RWPE1 (cell line): Measurements from ENCODE around the gene ANTXRL.
"Not testable (repeated sequence)": the region's sequence is repeated elsewhere in the genome, so short reads cannot be mapped to it uniquely, and the experiment has no call there.

Experiments
- CTCF ChIA-PET: fragments of 350-600 bp; sonication (Branson Sonifier 250); formaldehyde crosslinking; extraction: SDS; loops from one replicate; lab custom pipeline; 2021; lab: Yijun Ruan, JAX
- POLR2A ChIA-PET: fragments of 400-600 bp; formaldehyde crosslinking; extraction: SDS; loops from one replicate; lab custom pipeline; 2020; ENCODE audit warnings: antibody characterized with exemption; ENCODE audit not compliant: low non-redundant PET; lab: Yijun Ruan, JAX
- DNase-seq: peaks from one replicate; pipeline ENCODE4 v3.0.0; 2012; ENCODE audit warnings: low spot score
- H3K27ac ChIP-seq: fragments of 450-650 bp; 2 replicates; pipeline ENCODE4 v1.5.1; 2017
- TF ChIP-seq, protein P1 (sequence below): fragments of 450-650 bp; conservative IDR thresholded peaks from 2 replicates; pipeline ENCODE4 v1.5.1; 2017; ENCODE audit warnings: low read depth, mild to moderate bottlenecking

Gene ANTXRL

DNA sequence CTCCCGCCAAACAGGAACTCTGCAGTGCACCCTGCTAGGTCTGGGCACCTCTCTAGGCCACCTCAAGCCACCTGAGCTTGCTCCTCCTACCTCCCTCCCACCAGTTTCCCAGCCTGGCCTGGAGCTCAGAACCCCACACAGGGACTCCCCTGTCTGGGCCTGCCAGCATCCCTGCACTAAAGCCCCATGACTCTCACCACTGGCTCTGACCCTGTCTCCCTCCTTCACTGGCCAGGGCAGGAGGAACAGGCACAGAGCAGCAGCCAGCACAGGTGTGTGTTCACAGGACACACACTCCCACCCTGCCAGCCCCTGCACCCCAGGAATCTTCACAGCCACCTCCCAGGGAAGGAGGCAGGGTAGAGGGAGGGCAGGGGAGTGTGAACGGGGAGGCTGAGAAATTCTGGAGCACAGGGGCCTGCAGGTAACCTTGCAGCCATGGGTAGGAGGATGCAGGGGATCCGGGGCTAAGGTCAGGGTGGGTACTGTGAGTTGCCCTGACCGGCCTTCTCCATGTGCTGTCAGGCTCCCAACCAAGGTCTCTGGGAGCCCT is 13.9 kb upstream of the ANTXRL start:
- DNase-seq = no peak
- POLR2A ChIA-PET = no interaction called here
- H3K27ac ChIP-seq = no peak overlapping the region
- CTCF ChIA-PET = no interaction called here
- TF ChIP-seq, protein P1, sequence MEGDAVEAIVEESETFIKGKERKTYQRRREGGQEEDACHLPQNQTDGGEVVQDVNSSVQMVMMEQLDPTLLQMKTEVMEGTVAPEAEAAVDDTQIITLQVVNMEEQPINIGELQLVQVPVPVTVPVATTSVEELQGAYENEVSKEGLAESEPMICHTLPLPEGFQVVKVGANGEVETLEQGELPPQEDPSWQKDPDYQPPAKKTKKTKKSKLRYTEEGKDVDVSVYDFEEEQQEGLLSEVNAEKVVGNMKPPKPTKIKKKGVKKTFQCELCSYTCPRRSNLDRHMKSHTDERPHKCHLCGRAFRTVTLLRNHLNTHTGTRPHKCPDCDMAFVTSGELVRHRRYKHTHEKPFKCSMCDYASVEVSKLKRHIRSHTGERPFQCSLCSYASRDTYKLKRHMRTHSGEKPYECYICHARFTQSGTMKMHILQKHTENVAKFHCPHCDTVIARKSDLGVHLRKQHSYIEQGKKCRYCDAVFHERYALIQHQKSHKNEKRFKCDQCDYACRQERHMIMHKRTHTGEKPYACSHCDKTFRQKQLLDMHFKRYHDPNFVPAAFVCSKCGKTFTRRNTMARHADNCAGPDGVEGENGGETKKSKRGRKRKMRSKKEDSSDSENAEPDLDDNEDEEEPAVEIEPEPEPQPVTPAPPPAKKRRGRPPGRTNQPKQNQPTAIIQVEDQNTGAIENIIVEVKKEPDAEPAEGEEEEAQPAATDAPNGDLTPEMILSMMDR = no peak

DNA sequence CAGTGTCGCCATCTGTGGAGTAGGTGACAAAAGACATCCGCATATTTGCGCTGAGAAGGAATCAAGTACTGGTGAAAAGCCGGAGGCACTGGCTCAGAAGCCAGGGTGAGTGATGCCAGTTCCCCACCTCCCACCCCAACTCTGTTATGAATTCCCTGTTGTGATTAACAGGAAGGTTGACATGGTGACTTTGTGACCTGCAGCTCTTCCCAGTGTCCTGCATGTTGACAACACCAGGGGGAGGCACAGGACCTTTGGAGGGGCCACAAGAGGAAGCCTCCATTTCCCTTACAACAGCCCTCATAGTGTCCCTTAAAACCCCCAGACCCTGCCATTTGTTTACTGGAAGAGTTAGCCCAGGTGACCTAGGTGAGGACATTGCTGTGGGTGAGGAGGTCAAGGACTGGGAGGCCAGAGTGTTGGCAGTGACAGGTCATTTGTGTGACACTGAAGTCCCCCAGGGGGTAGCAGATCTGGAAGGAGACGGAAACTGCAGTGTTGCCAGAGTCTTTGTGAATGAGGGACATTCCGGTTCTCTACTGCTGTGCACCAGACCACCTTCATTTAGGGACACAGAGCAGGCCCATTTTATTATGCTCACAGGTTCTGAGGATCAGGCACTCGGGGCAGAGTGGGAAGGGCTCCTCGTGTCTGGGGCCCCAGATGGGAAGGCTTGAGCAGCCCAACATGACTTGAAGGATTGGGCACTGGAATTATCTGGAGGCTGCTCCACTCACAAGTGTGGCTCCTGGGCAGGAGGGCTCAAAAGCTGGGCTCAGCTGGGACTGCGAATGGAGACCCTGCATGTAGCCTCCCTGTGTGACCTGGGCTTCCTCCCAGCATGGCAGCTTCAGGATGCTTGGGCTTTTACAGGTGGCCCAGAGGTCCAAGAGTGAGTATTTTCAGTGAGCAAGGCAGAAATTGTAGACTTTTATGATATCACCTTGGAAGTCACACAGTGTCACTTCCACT is 13.0 kb upstream of the ANTXRL start:
- H3K27ac ChIP-seq = no peak overlapping the region
- ChIA-PET POLR2A (no interaction called here), CTCF (no interaction called here)
- TF ChIP-seq, protein P1 = no peak
- DNase-seq = no peak

DNA sequence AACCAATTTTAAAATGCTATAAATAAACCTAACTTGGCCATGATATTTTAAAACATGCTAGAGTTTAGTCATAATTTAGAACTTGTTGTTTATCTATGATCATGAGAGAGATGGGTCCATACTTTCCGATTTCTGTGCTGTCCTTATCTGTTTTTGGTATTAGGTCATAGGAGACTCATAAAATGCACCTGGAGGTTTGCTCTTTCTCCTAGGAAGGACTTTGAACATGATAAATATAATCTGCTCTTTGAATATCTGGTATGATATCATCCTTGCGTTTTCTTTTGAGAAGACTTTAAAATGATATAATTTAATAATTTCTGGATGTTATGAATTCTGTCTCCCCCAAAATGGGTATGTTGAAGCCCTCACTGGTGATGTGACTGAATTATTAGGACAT is 9.0 kb upstream of the ANTXRL start:
- H3K27ac ChIP-seq = no peak overlapping the region
- ChIA-PET POLR2A (no interaction called here), CTCF (no interaction called here)
- TF ChIP-seq, protein P1 = no peak
- no peak for DNase-seq

DNA sequence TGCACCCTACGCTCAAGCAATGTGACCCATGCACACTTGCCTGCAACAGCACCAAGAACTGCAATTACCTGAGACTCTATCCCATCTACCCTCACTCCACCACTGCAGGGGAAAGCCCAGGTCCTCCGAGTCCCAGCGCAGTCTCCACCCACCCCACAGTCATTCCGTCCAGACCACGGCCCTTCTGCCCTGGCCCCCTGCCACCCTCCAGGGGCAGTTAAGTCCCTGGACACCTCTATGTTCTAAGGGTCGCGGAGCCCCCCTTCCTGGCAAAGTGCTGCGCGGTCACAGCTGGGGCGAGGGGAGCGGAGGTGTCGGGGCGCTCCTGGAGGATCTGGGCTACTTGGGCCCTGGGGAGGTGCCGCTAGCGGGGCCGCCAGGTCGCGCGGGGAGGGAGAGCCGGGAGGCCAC is 4.4 kb upstream of the ANTXRL start:
- H3K27ac ChIP-seq, CTCF ChIA-PET, POLR2A ChIA-PET, DNase-seq: not testable (repeated sequence)

DNA sequence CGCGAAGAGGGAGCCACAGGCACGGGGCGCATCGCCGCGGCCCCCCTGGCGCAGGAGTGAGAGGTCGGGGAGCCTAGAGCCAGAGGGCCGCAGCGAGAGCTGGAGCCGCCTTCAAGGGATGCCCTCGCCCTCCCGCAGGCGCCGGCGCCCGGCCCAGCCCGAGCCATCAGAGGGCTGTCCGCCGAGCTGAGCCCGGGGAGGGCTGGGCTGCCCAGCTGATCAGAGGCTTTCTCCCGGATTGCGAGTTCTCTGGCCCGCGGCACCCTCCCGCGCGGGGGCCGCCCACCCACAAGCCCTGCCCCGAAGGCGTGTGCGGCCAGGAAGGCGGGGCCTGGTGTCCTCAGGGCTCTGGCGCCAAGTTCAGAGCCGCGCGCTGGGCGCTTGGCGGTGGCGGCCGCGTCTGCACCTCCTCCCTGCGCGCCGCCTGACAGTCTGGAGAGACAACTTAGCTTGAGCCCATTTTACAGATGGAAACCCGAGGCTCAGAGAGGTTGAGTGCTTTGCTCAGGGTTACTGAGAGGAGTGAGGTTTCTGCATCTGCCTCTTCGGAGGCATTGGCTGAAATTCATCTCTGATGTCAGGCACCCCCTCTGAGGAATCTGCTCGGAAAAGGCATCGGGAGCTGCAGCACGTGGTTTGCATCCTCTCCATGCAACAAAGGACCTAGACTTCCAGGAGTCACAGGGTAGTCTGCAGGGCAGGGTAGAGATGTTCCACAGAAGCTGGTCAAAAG is 3.8 kb upstream of the ANTXRL start:
- no peak overlapping the region for H3K27ac ChIP-seq
- ChIA-PET CTCF (no interaction called here), POLR2A (no interaction called here)
- TF ChIP-seq, protein P1 = no peak
- peak; percentile 20 for DNase-seq

DNA sequence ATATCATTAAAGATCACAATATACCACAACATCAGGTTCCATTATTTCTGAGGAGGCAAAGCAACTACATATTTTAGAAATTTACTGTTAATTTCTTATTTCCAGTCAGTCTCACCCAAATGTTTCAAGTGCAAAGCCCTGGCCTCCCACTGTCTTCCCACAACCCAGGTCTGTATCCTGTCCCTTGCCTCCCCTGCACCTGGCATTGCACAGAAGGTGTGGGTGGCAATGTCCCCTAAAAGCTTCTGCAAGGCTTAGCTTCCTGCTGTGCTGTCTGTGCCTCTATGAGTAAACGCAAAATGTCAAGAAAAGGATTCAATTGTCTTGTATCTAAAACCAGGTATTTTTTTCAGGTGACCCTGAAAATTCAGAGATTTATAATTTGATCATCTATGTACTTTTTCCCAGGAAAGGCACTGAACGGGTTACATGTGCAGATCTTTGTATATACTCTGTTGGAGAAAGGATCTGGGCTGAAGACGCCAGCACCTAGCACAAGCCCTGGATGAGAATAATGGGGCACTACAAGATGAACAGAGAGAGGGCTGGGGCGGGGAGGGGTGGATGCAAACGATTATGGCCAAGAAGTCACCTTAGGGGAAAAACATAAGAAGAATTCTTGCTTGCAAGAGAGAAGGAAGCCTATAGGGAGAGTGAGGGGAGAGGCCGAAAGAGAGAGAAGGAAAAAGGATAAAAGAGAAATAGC is 3.1 kb upstream of the ANTXRL start:
- POLR2A ChIA-PET = no interaction called here
- peak overlapping the region; percentile 79 for H3K27ac ChIP-seq
- CTCF ChIA-PET = no interaction called here

More for the DNA sequence above, 3.1 kb upstream of the ANTXRL start:
- TF ChIP-seq, protein P1 = no peak
- DNase-seq = no peak
